K562 treated with DMSO at 1 percent for 24 hours (cell line): ENCODE data around the gene KAZALD1. TPM values are rescaled to one million over a fixed set of nuclear protein-coding genes. Genes with fewer than 3 reads are reported as not detected.

ENCODE experiments used
- total RNA-seq: library from RNA; unstranded; fragments of 300-600 nt; gene quantifications from 2 replicates; pipeline ENCODE4 v1.2.3, GENCODE V29; 2022; ENCODE audit warnings: low read depth; ENCODE audit not compliant: insufficient read depth

Gene KAZALD1
- 26.7 and 31.9 TPM in 2 replicates for total RNA-seq

GRCh38 chr10:101061624-101062231 is at the start of gene KAZALD1:
Gene KAZALD1, plus strand, starts transcription at chr10:101061989. Its CDS starts 604 bp downstream, at chr10:101062593.

GRCh38 chr10:101031128-101031795 is 30.5 kb upstream of the KAZALD1 start, which contains the start of the genes PDZD7 and SFXN3:
Gene PDZD7, minus strand, starts transcription at chr10:101031129. Its CDS starts 910 bp downstream, at chr10:101030219.
Gene SFXN3, plus strand, starts transcription at chr10:101031234. Its CDS starts 3,461 bp downstream, at chr10:101034695.

Other genes with a start within 250 kb of the KAZALD1 start
- gene SLF2, start 149.0 kb upstream of the KAZALD1 start, total RNA-seq, result 6.8 and 9.2 TPM in 2 replicates
- gene SEMA4G, start 92.5 kb upstream of the KAZALD1 start, total RNA-seq, result 1.7 and 2.2 TPM in 2 replicates
- 60.4 and 67.9 TPM in 2 replicates for gene MRPL43, start 74.5 kb upstream of the KAZALD1 start, total RNA-seq
- 5.5 and 5.6 TPM in 2 replicates for gene TWNK, start 74.4 kb upstream of the KAZALD1 start, total RNA-seq
- gene LZTS2, start 62.2 kb upstream of the KAZALD1 start, total RNA-seq, result 57.4 and 59.9 TPM in 2 replicates
- gene PDZD7, start 30.9 kb upstream of the KAZALD1 start, total RNA-seq, result 0.71 and 0.83 TPM in 2 replicates
- 1.6 and 2.2 TPM in 2 replicates for gene SFXN3, start 30.8 kb upstream of the KAZALD1 start, total RNA-seq
- gene TLX1, start 69.3 kb downstream of the KAZALD1 start, total RNA-seq, result 0.63 and 2.0 TPM in 2 replicates
- not detected in 2 replicates for gene LBX1, start 167.5 kb downstream of the KAZALD1 start, total RNA-seq